Smooth muscle cell (in vitro differentiated cells): ENCODE data around the gene GMIP. TPM values are rescaled to one million over a fixed set of nuclear protein-coding genes. Genes with fewer than 3 reads are reported as not detected.
"Not testable (repeated sequence)": the region's sequence is repeated elsewhere in the genome, so short reads cannot be mapped to it uniquely, and the experiment has no call there.

Experiments used
- DNase-seq: peaks from one replicate; lab custom pipeline; 2025; ENCODE audit not compliant: unreplicated experiment; lab: John Stamatoyannopoulos, UW
- H2AFZ ChIP-seq: fragments of 200-600 bp; sonication (generic); 2 replicates; pipeline ENCODE4 v1.6.0; 2016; ENCODE audit warnings: antibody characterized with exemption, low read depth, mild to moderate bottlenecking
- H3F3A ChIP-seq: fragments of 200-600 bp; sonication (generic); 2 replicates; pipeline ENCODE4 v1.6.0; 2017; ENCODE audit warnings: antibody characterized with exemption, low read depth
- H3K27ac ChIP-seq: fragments of 200-600 bp; sonication (generic); 2 replicates; pipeline ENCODE4 v1.5.1; 2016; ENCODE audit warnings: low read depth, mild to moderate bottlenecking
- H3K27me3 ChIP-seq: fragments of 200-600 bp; sonication (generic); 2 replicates; pipeline ENCODE4 v1.6.1; 2016; ENCODE audit warnings: low read depth, mild to moderate bottlenecking
- H3K36me3 ChIP-seq: fragments of 200-600 bp; sonication (generic); 2 replicates; pipeline ENCODE4 v1.5.1; 2016; ENCODE audit warnings: low read depth
- H3K4me1 ChIP-seq: fragments of 200-600 bp; sonication (generic); 2 replicates; pipeline ENCODE4 v1.5.1; 2016; ENCODE audit warnings: low read depth
- H3K4me2 ChIP-seq: fragments of 200-600 bp; sonication (generic); 2 replicates; pipeline ENCODE4 v1.6.0; 2016; ENCODE audit warnings: mild to moderate bottlenecking
- H3K4me3 ChIP-seq: fragments of 200-600 bp; sonication (generic); 2 replicates; pipeline ENCODE4 v1.5.1; 2016; ENCODE audit warnings: mild to moderate bottlenecking
- H3K79me2 ChIP-seq: fragments of 200-600 bp; sonication (generic); 2 replicates; pipeline ENCODE4 v1.6.0; 2016; ENCODE audit warnings: low read depth, mild to moderate bottlenecking
- H3K9ac ChIP-seq: fragments of 200-600 bp; sonication (generic); 2 replicates; pipeline ENCODE4 v1.6.0; 2016; ENCODE audit warnings: low read depth
- H3K9me3 ChIP-seq: fragments of 200-600 bp; sonication (generic); replicated peaks from 2 replicates; pipeline ENCODE4 v1.5.1; 2016; ENCODE audit warnings: low read depth
- H4K20me1 ChIP-seq: fragments of 200-600 bp; sonication (generic); 2 replicates; pipeline ENCODE4 v1.6.0; 2016; ENCODE audit warnings: low read depth
- CTCF ChIP-seq: fragments of 200-600 bp; sonication (generic); IDR thresholded peaks from 2 replicates; pipeline ENCODE4 v1.5.1; 2017; ENCODE audit warnings: borderline replicate concordance, mild to moderate bottlenecking, antibody characterized with exemption; ENCODE audit not compliant: insufficient read depth, poor library complexity, severe bottlenecking
- WGBS: methylation state at CpG from one replicate; pipeline ENCODE4 v1.1.7; 2016; ENCODE audit warnings: low lambda C conversion rate; 5-methylcytosine and 5-hydroxymethylcytosine counted together
- polyA plus RNA-seq: library from polyadenylated mRNA; unstranded; fragments of >200 nt; fragmentation: Nextera tagmentation; extraction: Ambion mirVana; gene quantifications from 2 replicates; pipeline ENCODE4 v1.2.1, GENCODE V29; 2016
- total RNA-seq: library from RNA; depleted of rRNA; stranded (reverse); fragments of >200 nt; gene quantifications from 2 replicates; pipeline ENCODE4 v1.2.3, GENCODE V29; 2014

The GMIP gene
- total and polyA plus RNA-seq, 2 experiments from 2014 or later, result 3.9 to 19.5 TPM

- peak; percentile 51 for DNase-seq
- Histone ChIP-seq H2AFZ (peak within 1 kb of the TSS; percentile 75), H3K79me2 (peaks cover 7% of the 10 kb centered on the region), H3K4me3 (peak within 1 kb of the TSS; percentile 83), H4K20me1 (no peaks in the 10 kb centered on the region), H3K9me3 (no peaks in the 10 kb centered on the region), H3K36me3 (no peaks in the 10 kb centered on the region), H3K27ac (peak within 1 kb of the TSS; percentile 28), H3K27me3 (no peaks in the 10 kb centered on the region), H3F3A (no peaks in the 10 kb centered on the region), H3K4me1 (peaks cover 9% of the 10 kb centered on the region), H3K9ac (peak within 1 kb of the TSS; percentile 71), H3K4me2 (peak within 1 kb of the TSS; percentile 95)
- TF ChIP-seq CTCF, result no peak
- 9% methylated on average over 36 of the region's 36 CpGs for WGBS
These were observed 25.0 kb upstream of the GMIP start, which contains the start of gene ZNF101 for GRCh38 chr19:19668230-19669012. TSS of gene ZNF101 (plus strand) at chr19:19668839. CDS start at chr19:19668964, 125 bp downstream.

GRCh38 chr19:19665420-19665948 lies 22.0 kb upstream of the GMIP start:
- peaks cover 23% of the 10 kb centered on the region for H3K4me1 ChIP-seq
- H3K27ac ChIP-seq, H3K36me3 ChIP-seq, H2AFZ ChIP-seq, H3F3A ChIP-seq, H3K9ac ChIP-seq, H3K27me3 ChIP-seq, H3K9me3 ChIP-seq, H3K4me2 ChIP-seq, DNase-seq, H3K4me3 ChIP-seq: not testable (repeated sequence)
- peaks cover 20% of the 10 kb centered on the region for H4K20me1 ChIP-seq
- 97% methylated on average over 22 of the region's 22 CpGs for WGBS
- H3K79me2 ChIP-seq, result peaks cover 35% of the 10 kb centered on the region

- Histone ChIP-seq H3F3A (no peaks in the 10 kb centered on the region), H3K79me2 (peaks cover 34% of the 10 kb centered on the region), H3K27me3 (no peaks in the 10 kb centered on the region), H3K27ac (peak within 1 kb of the TSS; percentile 67), H3K9me3 (no peaks in the 10 kb centered on the region), H2AFZ (peak within 1 kb of the TSS; percentile 78), H3K9ac (peak within 1 kb of the TSS; percentile 74), H4K20me1 (peaks cover 31% of the 10 kb centered on the region), H3K36me3 (no peaks in the 10 kb centered on the region), H3K4me3 (peak within 1 kb of the TSS; percentile 65), H3K4me2 (peak within 1 kb of the TSS; percentile 95), H3K4me1 (peaks cover 15% of the 10 kb centered on the region)
- no peak for TF ChIP-seq CTCF
- peak; percentile 98 for DNase-seq
- WGBS, result 2% methylated on average over 76 of the region's 85 CpGs
These were observed 20.0 kb upstream of the GMIP start, which contains the start of gene ATP13A1 for GRCh38 chr19:19663256-19664120. TSS of gene ATP13A1 (minus strand) at chr19:19663676. CDS start at chr19:19663666, 10 bp downstream.

GRCh38 chr19:19662871-19663255 lies 19.4 kb upstream of the GMIP start:
- Histone ChIP-seq H3K27me3 (no peaks in the 10 kb centered on the region), H3K4me1 (peaks cover 15% of the 10 kb centered on the region), H3K9ac (peak overlapping the region; percentile 74), H3K79me2 (peaks cover 34% of the 10 kb centered on the region), H4K20me1 (peaks cover 31% of the 10 kb centered on the region), H3K27ac (peak overlapping the region; percentile 67), H3K9me3 (no peaks in the 10 kb centered on the region), H3K36me3 (no peaks in the 10 kb centered on the region), H3K4me3 (peak overlapping the region; percentile 65), H3F3A (no peaks in the 10 kb centered on the region), H3K4me2 (peak overlapping the region; percentile 95), H2AFZ (no peak overlapping the region)
- no peak for TF ChIP-seq CTCF
- 10% methylated on average over 17 of the region's 17 CpGs for WGBS
- DNase-seq, result no peak
